Right ventricle myocardium inferior (tissue), 1 donor: Measurements from ENCODE around the gene METTL23. TPM values are rescaled to one million over a fixed set of nuclear protein-coding genes. Genes with fewer than 3 reads are reported as not detected.
"Not testable (repeated sequence)": the region's sequence is repeated elsewhere in the genome, so short reads cannot be mapped to it uniquely, and the experiment has no call there.

ENCODE experiments used
- ATAC-seq: fragments of 200-7000 bp; cut with Tn5 transposase; one replicate; pipeline ENCODE4 v1.9.1; 2020; ENCODE audit warnings: mild to moderate bottlenecking, moderate library complexity
- DNase-seq: peaks from one replicate; pipeline ENCODE4 v3.0.0; 2021; ENCODE audit errors: missing footprints
- intact Hi-C: fragments of 100-400 bp; cut with DNase I; formaldehyde crosslinking; loops from one replicate; pipeline ENCODE4 v1.11.0; 2022
- total RNA-seq: library from RNA; stranded (reverse); fragmentation: NEBNext Ultra II Directional; extraction: Animal tissue kit (Norgen Biotek cat#: 25700); gene quantifications from one replicate; pipeline ENCODE4 v1.2.1, GENCODE V29; 2021
- donor health status: DM: no; HTN: yes; CAD: no; lungs with severe emphysema.

METTL23 gene
- total RNA-seq, 1 donor from 2014 or later = 17.3 TPM

DNA sequence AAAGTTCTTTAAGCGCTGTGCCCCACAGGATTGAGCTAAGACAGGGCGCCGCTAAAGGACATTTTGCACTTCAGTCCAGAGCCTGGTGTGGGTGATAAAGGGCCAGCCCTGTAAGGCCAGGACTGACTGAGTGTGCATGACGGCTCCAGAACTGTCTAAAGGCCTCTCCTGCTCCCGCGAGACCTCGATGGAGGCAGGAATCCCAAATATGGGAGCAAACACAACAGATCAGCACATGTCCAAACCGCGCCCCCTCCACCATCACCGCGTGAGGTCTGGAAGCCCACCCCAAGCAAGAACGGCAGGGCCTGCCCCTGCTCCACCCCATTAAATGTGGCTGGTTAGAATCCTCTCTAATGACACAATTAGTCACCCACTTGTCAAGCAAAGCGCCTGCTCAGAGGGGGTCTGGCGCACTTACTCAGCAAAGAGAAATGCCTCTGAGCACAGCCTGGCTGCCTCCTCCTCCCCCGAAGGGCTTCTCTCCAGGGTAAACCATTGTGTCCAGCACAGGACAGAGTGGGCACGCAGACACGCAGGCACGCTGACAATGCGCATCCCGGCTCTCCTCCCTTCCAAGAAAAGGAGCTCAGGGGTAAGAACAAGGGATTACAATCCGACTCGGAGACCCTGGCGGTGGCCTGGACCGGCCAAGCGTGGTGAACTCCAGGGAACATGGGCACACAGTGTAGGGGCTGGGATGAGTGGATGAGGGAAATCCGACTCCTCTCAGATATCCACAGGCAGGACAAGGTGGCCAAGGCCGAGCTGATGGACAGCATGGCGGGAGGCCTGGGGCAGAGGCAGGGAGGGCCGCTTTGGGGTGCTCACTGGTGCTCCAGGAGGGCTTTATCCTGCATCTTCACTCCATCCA lies 17.3 kb upstream of the METTL23 start:
- ATAC-seq (peak; percentile 87), DNase-seq (peak; percentile 91)
- intact Hi-C loops = no loop called here

- DNase-seq, ATAC-seq: not testable (repeated sequence)
- intact Hi-C loops = loop anchor here (1.0 to 5.0 kb wide), 3 partner anchors 11 to 153 kb away; no protein-coding TSS in a partner anchor
Observed at GRCh38 chr17:76709951-76710862, 16.4 kb upstream of the METTL23 start.

DNA sequence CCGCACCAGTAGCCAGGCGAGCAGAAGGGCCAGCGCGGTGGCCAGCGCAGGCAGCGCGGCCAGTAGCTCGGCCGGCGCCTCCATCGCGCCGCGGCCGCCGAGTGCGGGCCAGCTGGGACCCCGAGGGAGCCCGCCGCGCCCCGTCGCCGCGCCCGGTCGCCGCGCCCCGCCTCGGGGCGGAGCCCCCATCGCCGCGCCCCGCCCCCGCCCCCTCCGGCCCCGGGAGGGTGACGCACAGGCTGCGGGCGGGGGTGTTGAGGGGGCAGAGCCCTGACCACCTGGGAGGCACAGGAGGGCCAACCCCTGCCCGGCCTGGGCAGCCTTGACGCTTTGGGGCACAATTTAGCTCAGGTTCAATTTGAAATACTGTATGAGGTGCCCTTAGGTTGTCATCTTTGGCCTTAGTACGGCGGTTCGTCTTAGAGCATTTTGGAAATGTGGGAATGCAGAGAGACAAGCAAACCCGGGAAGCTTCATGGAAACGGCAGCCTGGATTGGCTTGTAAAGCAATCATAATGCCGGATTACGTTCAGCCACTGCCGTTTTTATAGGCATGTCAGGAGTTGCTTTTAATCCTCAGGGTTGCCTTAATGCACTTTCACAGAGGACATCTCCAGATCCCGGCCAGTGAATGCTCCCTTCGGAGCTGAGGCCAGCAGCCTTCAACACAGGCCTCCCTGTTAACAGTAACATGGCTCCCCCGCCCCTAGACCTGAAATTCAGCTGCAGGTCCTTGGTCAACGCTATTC lies 15.6 kb upstream of the METTL23 start, which contains the start of gene MXRA7:
MXRA7 (minus strand) TSS at position 103 of the 749 bp plus-strand sequence; CDS start at position 84, 19 bp downstream.
- ATAC-seq = peak; percentile 53
- DNase-seq = peak; percentile 87
- intact Hi-C loops = loop anchor here (1.0 to 5.0 kb wide), 3 partner anchors 12 to 154 kb away; no protein-coding TSS in a partner anchor

GRCh38 chr17:76712321-76712720 lies 14.3 kb upstream of the METTL23 start:
- intact Hi-C loops = loop anchor here (5.0 kb wide), 2 partner anchors 40 to 155 kb away; no protein-coding TSS in a partner anchor
- ATAC-seq, DNase-seq: not testable (repeated sequence)

- no peak for ATAC-seq
- intact Hi-C loops = loop anchor here (2.0 to 5.0 kb wide), 4 partner anchors 25 to 156 kb away; no protein-coding TSS in a partner anchor
- no peak for DNase-seq
Observed at GRCh38 chr17:76713765-76714164, 12.9 kb upstream of the METTL23 start.

GRCh38 chr17:76714336-76714735 lies 12.3 kb upstream of the METTL23 start:
- no peak for DNase-seq
- intact Hi-C loops = loop anchor here (2.0 to 5.0 kb wide), 4 partner anchors 26 to 157 kb away; no protein-coding TSS in a partner anchor
- no peak for ATAC-seq

GRCh38 chr17:76714822-76715495 lies 11.7 kb upstream of the METTL23 start:
- DNase-seq (peak; percentile 83), ATAC-seq (peak; percentile 5)
- intact Hi-C loops = loop anchor here (2.0 to 5.0 kb wide), 4 partner anchors 26 to 158 kb away; no protein-coding TSS in a partner anchor

GRCh38 chr17:76715496-76715830 lies 11.2 kb upstream of the METTL23 start:
- intact Hi-C loops = loop anchor here (2.0 kb wide), 2 partner anchors 27 to 35 kb away; no protein-coding TSS in a partner anchor
- no peak for DNase-seq
- ATAC-seq = peak; percentile 2

DNA sequence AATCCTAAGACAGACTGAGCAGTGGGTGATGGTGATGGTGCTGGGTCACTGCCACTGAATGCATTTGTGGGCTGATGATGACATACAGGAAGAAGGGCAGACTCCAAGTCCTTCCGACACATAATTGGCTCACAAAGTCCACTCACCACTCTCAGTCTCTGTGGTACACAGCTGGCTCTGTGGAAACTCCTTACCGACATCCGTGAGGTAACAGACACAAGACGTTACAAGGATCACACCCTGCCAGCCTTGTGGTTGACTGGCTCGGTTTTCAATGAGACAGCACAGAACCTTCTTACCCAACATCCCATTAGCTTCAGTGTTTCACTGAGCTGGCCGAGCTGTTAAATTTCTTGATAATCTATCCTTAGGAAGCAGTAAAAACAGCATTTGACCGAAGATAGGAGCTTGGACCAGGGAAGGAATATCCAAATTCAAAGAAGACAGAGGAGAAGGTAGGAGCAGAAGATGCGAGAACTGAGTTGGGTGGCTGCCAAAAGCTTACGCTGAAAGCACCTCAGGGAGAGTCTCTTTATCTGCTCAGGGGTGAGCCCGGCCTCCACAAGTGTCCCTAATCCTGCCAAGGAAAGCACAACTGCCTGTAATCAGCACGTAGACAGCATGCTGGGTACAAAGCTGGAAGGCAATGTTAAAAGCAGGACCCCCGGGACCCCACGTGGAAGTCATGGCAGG lies 10.3 kb upstream of the METTL23 start:
- intact Hi-C loops = no loop called here
- peak; percentile 70 for ATAC-seq
- DNase-seq = no peak

GRCh38 chr17:76716839-76717215 lies 9.8 kb upstream of the METTL23 start:
- no peak for ATAC-seq
- intact Hi-C loops = no loop called here
- DNase-seq = no peak

DNA sequence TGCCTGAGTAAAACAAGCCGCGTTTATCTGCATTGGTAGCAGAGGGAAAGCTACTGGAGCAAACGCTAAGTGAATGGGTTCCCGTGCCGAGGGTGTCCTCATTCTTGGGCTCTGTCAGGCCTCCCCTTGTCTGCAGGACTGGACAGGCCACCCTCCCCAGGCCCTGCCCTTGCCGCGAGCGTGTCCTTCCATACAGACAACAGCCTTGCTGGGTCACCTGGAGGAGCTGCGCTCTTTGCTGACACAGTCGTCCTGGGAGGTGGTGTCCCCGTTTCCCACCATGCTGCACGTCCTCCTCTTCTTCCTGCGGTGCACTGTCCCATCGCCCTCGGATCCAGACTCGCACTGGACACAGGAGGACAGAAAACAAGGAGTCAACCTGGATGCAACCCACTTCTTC lies 8.1 kb upstream of the METTL23 start:
- no peak for ATAC-seq
- DNase-seq = no peak
- intact Hi-C loops = no loop called here

- intact Hi-C loops = no loop called here
- ATAC-seq (no peak), DNase-seq (no peak)
Observed at GRCh38 chr17:76720211-76720610, 6.4 kb upstream of the METTL23 start.

- ATAC-seq = peak; percentile 2
- intact Hi-C loops = no loop called here
- DNase-seq = no peak
Observed at GRCh38 chr17:76720941-76721340, 5.7 kb upstream of the METTL23 start.

GRCh38 chr17:76721463-76721862 lies 5.2 kb upstream of the METTL23 start:
- intact Hi-C loops = no loop called here
- DNase-seq = no peak
- no peak for ATAC-seq

DNA sequence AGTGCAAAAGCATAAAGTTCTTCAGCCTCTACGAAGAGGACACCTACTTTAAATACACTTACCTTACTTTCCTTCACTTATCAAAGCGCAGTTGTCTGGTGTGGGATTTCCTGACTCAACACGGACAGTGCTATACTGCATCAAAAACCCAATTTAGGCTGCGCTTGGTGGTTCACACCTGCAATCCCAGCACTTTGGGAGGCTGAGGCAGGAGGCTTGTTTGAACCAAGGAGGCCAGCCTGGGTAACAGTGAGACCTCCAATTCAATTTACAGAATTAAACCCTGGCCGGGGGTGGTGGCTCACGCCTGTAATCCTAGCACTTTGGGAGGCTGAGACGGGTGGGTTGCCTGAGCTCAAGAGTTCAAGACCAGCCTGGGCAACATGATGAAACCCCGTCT lies 4.4 kb upstream of the METTL23 start:
- intact Hi-C loops = no loop called here
- DNase-seq (no peak), ATAC-seq (no peak)

DNA sequence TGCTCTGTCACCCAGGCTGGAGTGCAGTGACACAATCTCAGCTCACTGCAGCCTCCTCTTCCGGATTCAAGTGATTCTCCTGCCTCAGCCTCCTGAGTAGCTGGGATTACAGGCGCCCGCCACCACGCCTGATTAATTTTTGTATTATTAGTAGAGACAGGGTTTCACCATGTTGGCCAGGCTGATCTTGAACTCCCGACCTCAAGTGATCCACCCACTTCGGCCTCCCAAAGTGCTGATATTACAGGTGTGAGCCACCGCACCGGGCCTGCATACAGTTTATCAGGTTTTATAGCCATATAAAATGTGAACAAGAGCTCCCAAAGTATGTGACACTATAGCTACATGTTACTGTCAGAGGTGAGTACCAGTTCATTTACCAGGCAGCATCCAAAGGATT lies 3.7 kb upstream of the METTL23 start:
- ATAC-seq, intact Hi-C loops, DNase-seq: not testable (repeated sequence)

DNA sequence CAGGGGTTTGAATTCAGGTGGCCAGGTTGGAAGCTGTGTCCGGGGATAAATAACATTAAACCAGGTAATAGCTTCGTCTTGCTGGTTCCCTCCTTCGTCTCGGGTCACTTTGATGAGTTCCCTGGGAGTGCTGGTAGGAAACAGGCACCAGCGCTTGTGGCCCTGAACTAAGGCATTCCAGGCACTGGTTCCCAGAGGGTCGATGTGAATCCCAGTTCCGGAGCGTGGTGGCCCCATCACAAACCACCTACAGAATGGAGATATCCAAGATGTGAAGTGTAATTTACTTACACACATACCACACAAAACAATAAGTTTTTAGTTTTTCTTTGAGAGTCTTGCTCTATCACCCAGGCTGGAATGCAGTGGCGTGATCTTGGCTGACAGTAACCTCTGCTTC lies 2.8 kb upstream of the METTL23 start:
- ATAC-seq (no peak), DNase-seq (no peak)
- intact Hi-C loops = no loop called here
